Heart right ventricle (tissue), 16 donors: ENCODE data around the gene CCL14. TPM values are rescaled to one million over a fixed set of nuclear protein-coding genes. Genes with fewer than 3 reads are reported as not detected.

Experiments
- ATAC-seq, 8 donors: fragments of 200-7000 bp; cut with Tn5 transposase; one replicate each; pipeline ENCODE4 v1.9.1; 2020; ENCODE audit warnings: mild to moderate bottlenecking in 8 of 8, moderate library complexity in 8 of 8, moderate number of reproducible peaks in 1 of 8
- DNase-seq, 2 donors: peaks; one replicate each; pipeline ENCODE4 v3.0.0-alpha.2; 2020
- H3K27ac ChIP-seq, 10 donors: fragments of 200-600 bp; sonication (generic) in 2 of 10; one replicate each; pipeline versions ENCODE4 v1.5.0 to v1.8.0; 2020 to 2022; ENCODE audit warnings: mild to moderate bottlenecking in 3 of 10
- H3K27me3 ChIP-seq, 7 donors: fragments of 200-600 bp; one replicate each; pipeline ENCODE4 v1.8.0; 2021 to 2022; ENCODE audit warnings: mild to moderate bottlenecking in 2 of 7
- H3K36me3 ChIP-seq, 9 donors: fragments of 200-600 bp; sonication (generic) in 1 of 9; one replicate each; pipeline versions ENCODE4 v1.5.0 to v1.8.0; 2020 to 2022; ENCODE audit warnings: mild to moderate bottlenecking in 2 of 9
- H3K4me1 ChIP-seq, 9 donors: fragments of 200-600 bp; sonication (generic) in 1 of 9; one replicate each; pipeline versions ENCODE4 v1.5.0 to v1.8.0; 2020 to 2022; ENCODE audit warnings: mild to moderate bottlenecking in 4 of 9
- H3K4me3 ChIP-seq, 10 donors: fragments of 200-600 bp; sonication (generic) in 2 of 10; one replicate each; pipeline versions ENCODE4 v1.5.0 to v1.8.0; 2020 to 2022; ENCODE audit warnings: mild to moderate bottlenecking in 7 of 10, moderate library complexity in 2 of 10
- H3K9me3 ChIP-seq, 11 donors: fragments of 200-600 bp in 10 of 11; sonication (generic) in 2 of 11; one replicate each; pipeline versions ENCODE4 v1.5.0 to v1.8.0; 2013 to 2022; ENCODE audit warnings: mild to moderate bottlenecking in 2 of 11, control low read depth in 1 of 11, moderate library complexity in 1 of 11
- WGBS, 2 donors: extraction: QIAGEN DNeasy Blood & Tissue Kit; methylation state at CpG; one replicate each; pipeline ENCODE4 v1.1.7; 2013; ENCODE audit warnings: inconsistent platforms in 1 of 2; 5-methylcytosine and 5-hydroxymethylcytosine counted together
- intact Hi-C, 10 donors: fragments of 100-400 bp; cut with DNase I; formaldehyde crosslinking; loops; one replicate each; pipeline versions ENCODE4 v1.11.1 to v1.14.2; 2022
- polyA plus RNA-seq, 2 donors: library from polyadenylated mRNA; stranded (reverse); fragments of 200-250 nt; gene quantifications; one replicate each; pipeline ENCODE4 v1.2.3, GENCODE V29; 2013
- total RNA-seq, 10 donors: library from RNA; stranded (reverse); fragmentation: NEBNext Ultra II Directional in 3 of 10; extraction: Animal tissue kit (Norgen Biotek cat#: 25700) in 3 of 10; gene quantifications; one replicate each; pipeline versions ENCODE4 v1.2.1 to v1.2.4, GENCODE V29; 2021 to 2023
- TF ChIP-seq, protein P1 (sequence below), 9 donors: fragments of 200-600 bp; sonication (generic) in 2 of 9; IDR thresholded peaks; one replicate each; pipeline versions ENCODE4 v1.5.0 to v1.8.0; 2021 to 2022; ENCODE audit warnings: antibody characterized with exemption in 9 of 9, mild to moderate bottlenecking in 5 of 9, moderate library complexity in 1 of 9
- donor health status: Arrhythmogenic right ventricular cardiomyopathy.
- donor health status: ischemic (EF 13 %, LVEDD 7.1; RV severe dilation, severe dysfunction).
- donor health status: healthy with polysubstance abuse.
- donor health status: DM: no; HTN: yes; CAD: no.
- donor health status: DM: no; HTN: no; CAD: no.
- donor health status: ischemic (EF 25% LVEDD 6.9; RV normal size, moderate dysfunction).
- donor health status: ischemic (EF 25% LVEDD 5.7; RV mildly dilated, moderate dysfunction).
- donor health status: healthy.
- donor health status: DM: yes; HTN: yes; CAD: no.
- donor health status: Ischemic cardiomyopathy.
- donor health status: ischemic (EF 35%, LVEDD 5.7; RV mildly dilated, moderate dysfunction).
- donor health status: nonischemic (EF 11% LVEDD 7.7; RV severe dilation, severe dysfunction).
- donor health status: DM: yes; HTN: yes; CAD: no.
- donor health status: PGD.
- donor health status: ischemic (EF 29% LVEDD 5.4; RV normal size, mild dysfunction).
- donor health status: nonischemic (EF 23%, LVEDD 6.1; RV moderate dilation, normal function).

CCL14 gene
- total and polyA plus RNA-seq, 12 donors, result 1.0 to 77.3 (median 5.6) TPM

DNA sequence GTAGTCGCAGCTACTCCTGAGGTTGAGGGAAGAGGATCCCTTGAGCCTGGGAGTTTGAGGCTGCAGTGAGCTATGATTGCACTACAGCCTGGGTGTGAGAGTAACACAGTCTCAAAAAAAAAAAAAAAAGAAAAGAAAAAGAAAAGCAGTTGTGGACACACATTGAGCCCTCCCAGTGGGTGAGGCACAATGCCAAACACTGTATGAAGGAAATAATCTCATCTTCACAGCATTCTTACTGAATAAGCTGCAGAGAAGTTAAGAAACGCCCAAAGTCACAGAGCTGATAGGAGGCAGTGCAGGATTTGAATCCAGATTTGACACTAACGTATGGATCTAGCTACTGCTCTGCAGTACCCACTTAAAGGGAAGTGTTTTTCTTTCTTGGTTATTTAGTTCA lies 37.1 kb downstream of the CCL14 start:
- intact Hi-C loops, result loop anchor here in 1 of 10 donors (10.0 kb wide), 1 partner anchor 95 kb away; no protein-coding TSS in a partner anchor
- WGBS, 2 donors, result 60 to 67% methylated on average over 3 of the region's 3 CpGs
- Histone ChIP-seq H3K36me3 (no peaks in the 10 kb centered on the region), H3K4me3 (no peak overlapping the region), H3K27me3 (peaks cover 0 to 20% (median 6%) of the 10 kb centered on the region in 7 donors), H3K4me1 (peaks cover 0 to 4% (median 0%) of the 10 kb centered on the region in 9 donors), H3K27ac (no peak overlapping the region), H3K9me3 (no peaks in the 10 kb centered on the region)
- ATAC-seq (no peak), DNase-seq (no peak)
- TF ChIP-seq, protein P1, sequence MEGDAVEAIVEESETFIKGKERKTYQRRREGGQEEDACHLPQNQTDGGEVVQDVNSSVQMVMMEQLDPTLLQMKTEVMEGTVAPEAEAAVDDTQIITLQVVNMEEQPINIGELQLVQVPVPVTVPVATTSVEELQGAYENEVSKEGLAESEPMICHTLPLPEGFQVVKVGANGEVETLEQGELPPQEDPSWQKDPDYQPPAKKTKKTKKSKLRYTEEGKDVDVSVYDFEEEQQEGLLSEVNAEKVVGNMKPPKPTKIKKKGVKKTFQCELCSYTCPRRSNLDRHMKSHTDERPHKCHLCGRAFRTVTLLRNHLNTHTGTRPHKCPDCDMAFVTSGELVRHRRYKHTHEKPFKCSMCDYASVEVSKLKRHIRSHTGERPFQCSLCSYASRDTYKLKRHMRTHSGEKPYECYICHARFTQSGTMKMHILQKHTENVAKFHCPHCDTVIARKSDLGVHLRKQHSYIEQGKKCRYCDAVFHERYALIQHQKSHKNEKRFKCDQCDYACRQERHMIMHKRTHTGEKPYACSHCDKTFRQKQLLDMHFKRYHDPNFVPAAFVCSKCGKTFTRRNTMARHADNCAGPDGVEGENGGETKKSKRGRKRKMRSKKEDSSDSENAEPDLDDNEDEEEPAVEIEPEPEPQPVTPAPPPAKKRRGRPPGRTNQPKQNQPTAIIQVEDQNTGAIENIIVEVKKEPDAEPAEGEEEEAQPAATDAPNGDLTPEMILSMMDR (IDR thresholded peaks at IDR 0.05), result no peak

DNA sequence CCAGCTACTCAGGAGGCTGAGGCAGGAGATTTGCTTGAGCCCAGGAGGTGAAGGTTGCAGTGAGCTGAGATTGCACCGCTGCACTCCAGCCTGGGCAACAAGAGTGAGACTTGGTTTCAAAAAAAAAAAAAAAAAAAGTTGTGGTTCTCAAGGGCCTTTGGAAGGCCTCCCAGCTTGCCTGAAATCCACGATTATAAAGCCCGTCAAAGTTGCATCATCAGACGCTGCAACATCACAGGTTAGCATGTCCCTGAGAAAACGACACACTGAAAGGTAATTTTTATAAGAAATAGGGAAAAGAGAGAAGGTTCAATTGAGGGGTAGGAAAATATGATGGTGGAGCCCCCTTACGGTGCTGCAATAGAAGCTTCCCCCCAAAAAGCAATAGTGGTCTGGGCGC lies 38.4 kb downstream of the CCL14 start:
- intact Hi-C loops, result loop anchor here in 1 of 10 donors (10.0 kb wide), 1 partner anchor 93 kb away; no protein-coding TSS in a partner anchor
- peaks cover 0 to 19% (median 6%) of the 10 kb centered on the region in 7 donors for H3K27me3 ChIP-seq
- ATAC-seq, result no peak
- peaks cover 0 to 4% (median 0%) of the 10 kb centered on the region in 9 donors for H3K4me1 ChIP-seq
- TF ChIP-seq, protein P1 (IDR thresholded peaks at IDR 0.05), result no peak
- H3K27ac ChIP-seq, result no peak overlapping the region
- no peaks in the 10 kb centered on the region for H3K36me3 ChIP-seq
- DNase-seq, result no peak
- no peak overlapping the region for H3K4me3 ChIP-seq
- H3K9me3 ChIP-seq, result no peaks in the 10 kb centered on the region
- WGBS, 2 donors, result 91 to 93% methylated on average over 7 of the region's 7 CpGs

DNA sequence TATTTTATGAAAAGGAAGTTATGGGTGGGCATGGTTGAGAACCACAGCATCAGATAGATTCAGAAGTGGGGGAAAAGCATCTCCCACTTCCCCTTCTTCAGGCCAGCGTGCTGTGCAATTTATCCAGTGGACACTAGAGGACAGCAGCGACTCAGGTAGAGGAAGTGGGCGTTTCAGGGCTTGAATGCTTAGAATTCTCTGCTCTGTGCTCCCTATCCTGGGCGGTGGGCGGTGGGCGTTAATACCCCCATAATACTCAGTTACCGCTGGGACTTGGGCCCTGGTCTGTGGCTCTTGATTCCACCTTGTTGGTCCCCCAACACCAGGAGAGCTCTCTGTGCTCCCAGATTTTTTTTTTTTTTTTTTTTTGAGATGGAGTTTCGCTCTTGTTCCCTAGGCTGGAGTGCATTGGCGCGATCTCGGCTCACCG lies 39.4 kb downstream of the CCL14 start:
- H3K4me3 ChIP-seq, result peak overlapping the region in 5 of 10 donors; percentile 5 to 30 (median 14)
- ATAC-seq (peak in 5 of 8 donors; percentile 37 to 73 (median 57)), DNase-seq (peak; percentile 22 to 32)

DNA sequence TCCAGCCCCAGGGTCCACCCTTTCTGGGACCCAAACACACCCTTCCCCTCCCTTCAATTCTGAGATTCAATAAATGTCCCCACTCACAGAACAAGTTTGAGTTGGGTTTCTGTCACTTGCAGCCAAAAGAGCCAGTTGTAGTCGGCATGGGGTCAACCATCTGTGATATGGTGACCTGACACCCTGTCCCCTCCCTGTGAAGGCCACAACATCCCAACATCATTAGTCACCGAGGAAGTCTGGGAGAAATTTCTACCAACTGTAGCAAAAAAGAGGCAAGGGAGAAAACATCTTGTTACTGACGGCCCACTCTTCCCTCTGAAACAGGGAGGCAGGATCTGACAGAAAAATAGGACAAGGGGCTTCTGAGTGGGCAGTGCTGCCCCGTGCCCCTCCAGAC lies 42.4 kb downstream of the CCL14 start:
- TF ChIP-seq, protein P1 (IDR thresholded peaks at IDR 0.05), result no peak
- Histone ChIP-seq H3K27ac (no peak overlapping the region), H3K27me3 (peaks cover 0 to 18% (median 7%) of the 10 kb centered on the region in 7 donors), H3K9me3 (no peaks in the 10 kb centered on the region), H3K36me3 (no peaks in the 10 kb centered on the region), H3K4me1 (peaks cover 0 to 4% (median 0%) of the 10 kb centered on the region in 9 donors), H3K4me3 (no peak overlapping the region)
- no peak for DNase-seq
- ATAC-seq, result no peak
- 80 to 85% methylated on average over 4 of the region's 4 CpGs for WGBS, 2 donors
- intact Hi-C loops, result loop anchor here in 1 of 10 donors (10.0 kb wide), 1 partner anchor 89 kb away; no protein-coding TSS in a partner anchor

More for the DNA sequence above, 39.4 kb downstream of the CCL14 start:
- Histone ChIP-seq H3K27me3 (peaks cover 0 to 18% (median 7%) of the 10 kb centered on the region in 7 donors), H3K36me3 (no peaks in the 10 kb centered on the region), H3K9me3 (no peaks in the 10 kb centered on the region), H3K27ac (no peak overlapping the region), H3K4me1 (peaks cover 0 to 4% (median 0%) of the 10 kb centered on the region in 9 donors)
- WGBS, 2 donors, result 29% methylated on average over 12 of the region's 12 CpGs
- intact Hi-C loops, result loop anchor here in 1 of 10 donors (10.0 kb wide), 1 partner anchor 92 kb away; no protein-coding TSS in a partner anchor
- TF ChIP-seq, protein P1 (IDR thresholded peaks at IDR 0.05), result peak; percentile 29 to 82 (median 74)
